KMS-11 (cell line): ENCODE results near the gene TRPM2.

Source experiments
- H2AFZ ChIP-seq: fragments of 200-600 bp; sonication (generic); 2 replicates; pipeline ENCODE4 v1.6.1; 2016; ENCODE audit warnings: antibody characterized with exemption, mixed run types, low read depth
- H3K27ac ChIP-seq: fragments of 200-600 bp; sonication (generic); 2 replicates; pipeline ENCODE4 v1.6.1; 2016; ENCODE audit warnings: mild to moderate bottlenecking, mixed run types
- H3K27me3 ChIP-seq: fragments of 200-600 bp; sonication (generic); 2 replicates; pipeline ENCODE4 v1.6.1; 2017; ENCODE audit warnings: mild to moderate bottlenecking, low read depth, mixed run types, moderate library complexity; ENCODE audit not compliant: insufficient read depth
- H3K36me3 ChIP-seq: fragments of 200-600 bp; sonication (generic); 2 replicates; pipeline ENCODE4 v1.6.1; 2017; ENCODE audit warnings: mild to moderate bottlenecking, mixed run types; ENCODE audit not compliant: insufficient read depth
- H3K4me1 ChIP-seq: fragments of 200-600 bp; sonication (generic); 2 replicates; pipeline ENCODE4 v1.6.1; 2016; ENCODE audit warnings: mild to moderate bottlenecking, low read depth, mixed run types; ENCODE audit not compliant: poor library complexity, severe bottlenecking
- H3K4me2 ChIP-seq: fragments of 200-600 bp; sonication (generic); 2 replicates; pipeline ENCODE4 v1.7.0; 2016; ENCODE audit warnings: mild to moderate bottlenecking, mixed run types
- H3K4me3 ChIP-seq: fragments of 200-600 bp; sonication (generic); IDR thresholded peaks from 2 replicates; pipeline ENCODE4 v1.6.1; 2017; ENCODE audit warnings: low read depth, low read length, mixed read lengths; ENCODE audit not compliant: insufficient read depth
- H3K79me2 ChIP-seq: fragments of 200-600 bp; sonication (generic); 2 replicates; pipeline ENCODE4 v1.6.1; 2016; ENCODE audit warnings: low read depth, mixed run types; ENCODE audit not compliant: insufficient read depth
- H3K9ac ChIP-seq: fragments of 200-600 bp; sonication (generic); 2 replicates; pipeline ENCODE4 v1.6.1; 2016; ENCODE audit warnings: mild to moderate bottlenecking, mixed run types
- H4K20me1 ChIP-seq: fragments of 200-600 bp; sonication (generic); 2 replicates; pipeline ENCODE4 v1.6.1; 2016; ENCODE audit warnings: mild to moderate bottlenecking, mixed run types; ENCODE audit not compliant: insufficient read depth
- CTCF ChIP-seq: fragments of 200-600 bp; sonication (generic); conservative IDR thresholded peaks from 2 replicates; pipeline ENCODE4 v1.6.1; 2017; ENCODE audit warnings: low read depth, mild to moderate bottlenecking, antibody characterized with exemption, low read length, moderate library complexity, mixed read lengths

The TRPM2 gene

GRCh38 chr21:44379991-44380865, 26.8 kb downstream of the TRPM2 start:
- Histone ChIP-seq H3K9ac (no peak overlapping the region), H3K4me3 (no peak overlapping the region), H3K4me2 (no peak overlapping the region), H3K79me2 (no peaks in the 10 kb centered on the region), H2AFZ (no peak overlapping the region), H4K20me1 (no peaks in the 10 kb centered on the region), H3K4me1 (no peaks in the 10 kb centered on the region), H3K27ac (no peak overlapping the region), H3K36me3 (no peaks in the 10 kb centered on the region), H3K27me3 (peaks cover 75% of the 10 kb centered on the region)
- TF ChIP-seq CTCF, result no peak

- Histone ChIP-seq H3K79me2 (no peaks in the 10 kb centered on the region), H3K36me3 (no peaks in the 10 kb centered on the region), H3K4me2 (no peak overlapping the region), H3K27me3 (peaks cover 70% of the 10 kb centered on the region), H3K4me3 (no peak overlapping the region), H2AFZ (no peak overlapping the region), H3K4me1 (no peaks in the 10 kb centered on the region), H3K27ac (no peak overlapping the region), H4K20me1 (no peaks in the 10 kb centered on the region), H3K9ac (no peak overlapping the region)
- TF ChIP-seq CTCF, result no peak
Observed at GRCh38 chr21:44380876-44381275, 27.5 kb downstream of the TRPM2 start.

- no peak overlapping the region for H3K9ac ChIP-seq
- no peaks in the 10 kb centered on the region for H3K79me2 ChIP-seq
- no peak overlapping the region for H3K27ac ChIP-seq
- H3K27me3 ChIP-seq, result peaks cover 62% of the 10 kb centered on the region
- H3K36me3 ChIP-seq, result no peaks in the 10 kb centered on the region
- H4K20me1 ChIP-seq, result no peaks in the 10 kb centered on the region
- H3K4me3 ChIP-seq, result no peak overlapping the region
- no peaks in the 10 kb centered on the region for H3K4me1 ChIP-seq
- TF ChIP-seq CTCF, result no peak
- H3K4me2 ChIP-seq, result no peak overlapping the region
- no peak overlapping the region for H2AFZ ChIP-seq
Observed at GRCh38 chr21:44381874-44382273, 28.5 kb downstream of the TRPM2 start.

GRCh38 chr21:44382536-44382935, 29.1 kb downstream of the TRPM2 start:
- H3K4me3 ChIP-seq, result no peak overlapping the region
- H3K79me2 ChIP-seq, result no peaks in the 10 kb centered on the region
- H3K4me2 ChIP-seq, result no peak overlapping the region
- H3K4me1 ChIP-seq, result no peaks in the 10 kb centered on the region
- H3K36me3 ChIP-seq, result no peaks in the 10 kb centered on the region
- no peak overlapping the region for H3K27ac ChIP-seq
- H4K20me1 ChIP-seq, result no peaks in the 10 kb centered on the region
- no peak for TF ChIP-seq CTCF
- peaks cover 63% of the 10 kb centered on the region for H3K27me3 ChIP-seq
- no peak overlapping the region for H3K9ac ChIP-seq
- no peak overlapping the region for H2AFZ ChIP-seq
